ENCODE data around the gene PLK3. TPM values are rescaled to one million over a fixed set of nuclear protein-coding genes. Genes with fewer than 3 reads are reported as not detected.
"Not testable (repeated sequence)": the region's sequence is repeated elsewhere in the genome, so short reads cannot be mapped to it uniquely, and the experiment has no call there.

PLK3 gene
- total and polyA plus RNA-seq, 10 of the 15 experiments (the other 5 are each of a cell fraction or from before 2014, with no cell fraction given): 1.5 to 23.2 (median 12.1) TPM

GRCh38 chr1:44824392-44824791 lies 24.2 kb downstream of the PLK3 start:
- POLR2A ChIA-PET: interaction anchor here (0.9 kb wide), 1 partner anchor 26 kb away, joined by 3 read pairs; no protein-coding TSS in a partner anchor
- not testable (repeated sequence) for H3K4me1 ChIP-seq (ENCODE audit: control insufficient read depth, insufficient read depth, low read length); FAIRE-seq

DNA sequence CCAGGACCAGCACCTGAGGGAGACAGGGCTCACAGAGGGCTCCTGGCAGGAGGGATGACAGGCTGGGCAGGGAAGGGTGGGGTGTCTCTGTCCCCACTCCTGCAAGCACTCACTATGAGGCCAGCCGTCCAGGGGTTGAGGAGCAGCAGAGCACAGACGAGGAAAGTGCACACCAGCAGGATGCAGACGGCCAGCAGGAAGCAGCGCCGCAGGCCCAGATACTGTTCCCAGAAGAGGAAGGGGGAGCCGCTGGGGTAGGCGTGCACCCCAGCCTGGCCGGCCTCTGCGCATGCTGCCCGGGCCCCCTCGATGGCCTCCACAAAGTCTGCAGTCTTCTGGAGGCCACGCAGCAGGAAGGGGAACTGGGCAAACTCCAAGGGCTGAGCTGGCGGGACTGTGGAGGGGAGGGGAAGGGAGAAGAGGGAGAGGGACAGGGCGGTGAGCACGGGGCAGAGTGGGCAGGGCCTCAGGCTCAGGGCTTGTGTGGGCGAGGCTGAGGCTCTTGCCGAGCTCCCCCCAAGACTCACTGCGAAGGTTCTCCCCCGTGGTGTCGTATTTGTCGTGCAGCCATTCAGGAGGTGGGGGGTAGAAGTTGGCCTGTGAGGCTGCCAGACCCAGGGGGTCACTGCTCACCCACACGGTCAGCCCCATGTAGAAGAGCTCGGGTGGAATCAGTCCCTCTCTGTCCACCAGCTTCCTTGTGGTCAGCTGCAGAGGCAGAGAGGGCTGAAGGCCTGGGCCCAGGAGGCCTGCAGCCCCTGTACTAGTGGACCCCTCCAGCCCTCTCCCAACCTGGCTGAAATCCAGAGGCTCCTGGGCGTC lies 26.4 kb downstream of the PLK3 start:
- in situ Hi-C loops (cut with MboI) (no loop called here), intact Hi-C loops (cut with micrococcal nuclease; ENCODE audit: unreplicated experiment) (no loop called here)
- no TSS peak for BruUV-seq (replicated peaks)
- Histone ChIP-seq H4K20me1 (ENCODE audit: control insufficient read depth, insufficient read depth) (no peaks in the 10 kb centered on the region), H3K27me3 (replicated peaks in 1 of 2; ENCODE audit: control insufficient read depth in 2 of 2, insufficient read depth in 2 of 2, low read length in 1 of 2) (no peaks in the 10 kb centered on the region; a peak in 1 of 4 replicates), H3K27ac (ENCODE audit: control insufficient read depth, insufficient read depth) (no peak overlapping the region), H3K4me3 (no peak overlapping the region), H3K36me3 (ENCODE audit: control insufficient read depth in 2 of 2, insufficient read depth in 2 of 2, low read length in 1 of 2) (no peaks in the 10 kb centered on the region), H3K4me2 (ENCODE audit: control insufficient read depth, insufficient read depth) (no peak overlapping the region), H3K79me2 (ENCODE audit: control insufficient read depth, insufficient read depth, low read length) (no peaks in the 10 kb centered on the region), H3K4me1 (ENCODE audit: control insufficient read depth, insufficient read depth, low read length) (no peaks in the 10 kb centered on the region), H3K9ac (ENCODE audit: control insufficient read depth, insufficient read depth, low read length) (no peak overlapping the region), H3K9me3 (replicated peaks; ENCODE audit: control insufficient read depth, insufficient read depth, low read length) (no peaks in the 10 kb centered on the region), H2AFZ (ENCODE audit: control insufficient read depth, low read depth, low read length) (no peak overlapping the region)
- SMC1A ChIA-PET (ENCODE audit: uncharacterized antibody, unreplicated experiment): interaction anchor here (0.7 to 1.3 kb wide), 4 partner anchors 26 to 475 kb away, joined by 3 read pairs; partner anchors contain the start of gene PLK3
- FAIRE-seq: no peak
- peak; percentile 19; the same call in 2 of the 3 replicates for ATAC-seq
- POLR2A ChIA-PET: interaction anchor here (0.7 to 1.3 kb wide), 2 partner anchors 19 to 204 kb away, joined by 4 to 5 read pairs; partner anchors contain the start of gene BTBD19
- CTCF ChIA-PET: interaction anchor here (1.1 to 2.9 kb wide), 4 partner anchors 9 to 188 kb away, joined by 3 to 14 read pairs (median 5); partner anchors contain the start of gene HECTD3
- WGBS (ENCODE audit: insufficient coverage, insufficient replicate concordance, low lambda C conversion rate, missing lambda C conversion rate): 41% methylated on average over 22 of the region's 24 CpGs
- DNase-seq (ENCODE audit: low read depth, low spot score): no peak
- RAD21 ChIA-PET (ENCODE audit: unreplicated experiment): interaction anchor here (1.0 kb wide), 1 partner anchor 9 kb away, joined by 3 read pairs; no protein-coding TSS in a partner anchor
- TF ChIP-seq RB1 (IDR thresholded peaks at IDR 0.05; ENCODE audit: borderline replicate concordance) (no peak), NKRF (conservative IDR thresholded peaks at IDR 0.05) (no peak), ESRRA (IDR thresholded peaks at IDR 0.05; ENCODE audit: low read length) (no peak), STAT3 (IDR thresholded peaks at IDR 0.05; ENCODE audit: low read depth, low read length) (no peak), ASH2L (IDR thresholded peaks at IDR 0.05; ENCODE audit: borderline replicate concordance, low read depth) (no peak), NFYA (IDR thresholded peaks at IDR 0.05; ENCODE audit: borderline replicate concordance, low read depth, low read length) (no peak), ZNF622 (IDR thresholded peaks at IDR 0.05) (no peak), ZNF217 (IDR thresholded peaks at IDR 0.05) (no peak), PKNOX1 (IDR thresholded peaks at IDR 0.05) (no peak), NFIC (IDR thresholded peaks at IDR 0.05; ENCODE audit: low read depth, low read length) (no peak)

More at GRCh38 chr1:44824392-44824791, 24.2 kb downstream of the PLK3 start:
- H2AFZ ChIP-seq (ENCODE audit: control insufficient read depth, low read depth, low read length); DNase-seq (ENCODE audit: low read depth, low spot score); H3K36me3 ChIP-seq (ENCODE audit: control insufficient read depth in 2 of 2, insufficient read depth in 2 of 2, low read length in 1 of 2); H3K4me2 ChIP-seq (ENCODE audit: control insufficient read depth, insufficient read depth); H3K9ac ChIP-seq (ENCODE audit: control insufficient read depth, insufficient read depth, low read length); H3K9me3 ChIP-seq (replicated peaks; ENCODE audit: control insufficient read depth, insufficient read depth, low read length); intact Hi-C loops (cut with micrococcal nuclease; ENCODE audit: unreplicated experiment); H3K27me3 ChIP-seq (replicated peaks in 1 of 2; ENCODE audit: control insufficient read depth in 2 of 2, insufficient read depth in 2 of 2, low read length in 1 of 2); H4K20me1 ChIP-seq (ENCODE audit: control insufficient read depth, insufficient read depth); BruUV-seq (replicated peaks); ATAC-seq; H3K79me2 ChIP-seq (ENCODE audit: control insufficient read depth, insufficient read depth, low read length); CTCF ChIA-PET; SMC1A ChIA-PET (ENCODE audit: uncharacterized antibody, unreplicated experiment); H3K27ac ChIP-seq (ENCODE audit: control insufficient read depth, insufficient read depth); H3K4me3 ChIP-seq; in situ Hi-C loops (cut with MboI): not testable (repeated sequence)
- 72% methylated on average over 6 of the region's 6 CpGs for WGBS (ENCODE audit: insufficient coverage, insufficient replicate concordance, low lambda C conversion rate, missing lambda C conversion rate)
- RAD21 ChIA-PET (ENCODE audit: unreplicated experiment): interaction anchor here (1.4 kb wide), 1 partner anchor 24 kb away, joined by 6 read pairs; the partner anchor contains the start of gene PLK3

Measured in GM12878 (cell line).